Stomach (tissue), 4 donors: ENCODE measurements around the gene GNGT1.

Source experiments
- CTCF ChIP-seq, 7 experiments: fragments of 450-650 bp in 4 of 7; fragments of 200-600 bp in 3 of 7; sonication (generic) in 3 of 7; IDR thresholded peaks; one replicate each; pipeline ENCODE4 v1.5.1; 2016 to 2019; ENCODE audit warnings: antibody characterized with exemption in 7 of 7, control low read depth in 2 of 7, mild to moderate bottlenecking in 1 of 7
- EP300 ChIP-seq: sonication (generic); formaldehyde crosslinking; IDR thresholded peaks from one replicate; pipeline ENCODE4 v1.6.1; 2017; ENCODE audit warnings: antibody characterized with exemption
- POLR2A ChIP-seq, 4 donors: fragments of 450-650 bp; IDR thresholded peaks; one replicate each; pipeline ENCODE4 v1.6.1; 2016; ENCODE audit warnings: antibody characterized with exemption in 4 of 4, control low read depth in 2 of 4, mild to moderate bottlenecking in 1 of 4, moderate library complexity in 1 of 4
- POLR2AphosphoS5 ChIP-seq, 3 donors: sonication (generic); formaldehyde crosslinking; IDR thresholded peaks; one replicate each; pipeline ENCODE4 v1.6.1; 2016; ENCODE audit warnings: antibody characterized with exemption in 3 of 3

GRCh38 chr7:93883078-93883916 lies 23.1 kb upstream of the GNGT1 start:
- no peak for TF ChIP-seq POLR2A (IDR thresholded peaks at IDR 0.05)
- no peak for TF ChIP-seq EP300
- no peak for TF ChIP-seq CTCF (IDR thresholded peaks at IDR 0.05)
- TF ChIP-seq POLR2AphosphoS5 (IDR thresholded peaks at IDR 0.05): no peak
